Nephron (organoid): ENCODE data around the gene RERE.
"Not testable (repeated sequence)": the region's sequence is repeated elsewhere in the genome, so short reads cannot be mapped to it uniquely, and the experiment has no call there.

Source experiments
- H3K27ac Mint-ChIP-seq, 3 experiments: 2 replicates each; pipeline ENCODE4 v1.8.0; 2020; ENCODE audit warnings: mixed read lengths in 3 of 3, mild to moderate bottlenecking in 2 of 3, moderate library complexity in 1 of 3
- H3K27me3 Mint-ChIP-seq: 2 replicates; pipeline ENCODE4 v1.8.0; 2021; ENCODE audit warnings: low read depth, mild to moderate bottlenecking, moderate library complexity, mixed read lengths
- H3K36me3 Mint-ChIP-seq: 2 replicates; pipeline ENCODE4 v1.8.0; 2020; ENCODE audit warnings: low read depth, mixed read lengths
- H3K4me1 Mint-ChIP-seq: 2 replicates; pipeline ENCODE4 v1.8.0; 2020; ENCODE audit warnings: mixed read lengths
- H3K4me3 Mint-ChIP-seq, 3 experiments: 2 replicates each; pipeline ENCODE4 v1.8.0; 2020; ENCODE audit warnings: mild to moderate bottlenecking in 3 of 3, mixed read lengths in 3 of 3, moderate library complexity in 2 of 3
- H3K9me3 Mint-ChIP-seq: 2 replicates; pipeline ENCODE4 v1.8.0; 2020; ENCODE audit warnings: mixed read lengths
- TF ChIP-seq, protein P1 (sequence below), 3 experiments: fragments of 200-600 bp; sonication (generic); IDR thresholded peaks; one replicate each; pipeline ENCODE4 v1.5.0; 2021; ENCODE audit warnings: antibody characterized with exemption in 3 of 3; ENCODE audit not compliant: unreplicated experiment in 3 of 3

RERE gene

GRCh38 chr1:8835941-8836643, 18.7 kb upstream of the RERE start:
- TF ChIP-seq, protein P1, sequence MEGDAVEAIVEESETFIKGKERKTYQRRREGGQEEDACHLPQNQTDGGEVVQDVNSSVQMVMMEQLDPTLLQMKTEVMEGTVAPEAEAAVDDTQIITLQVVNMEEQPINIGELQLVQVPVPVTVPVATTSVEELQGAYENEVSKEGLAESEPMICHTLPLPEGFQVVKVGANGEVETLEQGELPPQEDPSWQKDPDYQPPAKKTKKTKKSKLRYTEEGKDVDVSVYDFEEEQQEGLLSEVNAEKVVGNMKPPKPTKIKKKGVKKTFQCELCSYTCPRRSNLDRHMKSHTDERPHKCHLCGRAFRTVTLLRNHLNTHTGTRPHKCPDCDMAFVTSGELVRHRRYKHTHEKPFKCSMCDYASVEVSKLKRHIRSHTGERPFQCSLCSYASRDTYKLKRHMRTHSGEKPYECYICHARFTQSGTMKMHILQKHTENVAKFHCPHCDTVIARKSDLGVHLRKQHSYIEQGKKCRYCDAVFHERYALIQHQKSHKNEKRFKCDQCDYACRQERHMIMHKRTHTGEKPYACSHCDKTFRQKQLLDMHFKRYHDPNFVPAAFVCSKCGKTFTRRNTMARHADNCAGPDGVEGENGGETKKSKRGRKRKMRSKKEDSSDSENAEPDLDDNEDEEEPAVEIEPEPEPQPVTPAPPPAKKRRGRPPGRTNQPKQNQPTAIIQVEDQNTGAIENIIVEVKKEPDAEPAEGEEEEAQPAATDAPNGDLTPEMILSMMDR (IDR thresholded peaks at IDR 0.05; ENCODE audit: unreplicated experiment in 3 of 3), result no peak
- H3K36me3 Mint-ChIP-seq, result no peaks in the 10 kb centered on the region

GRCh38 chr1:8831340-8831739, 13.9 kb upstream of the RERE start:
- Mint-ChIP-seq H3K27ac (peak overlapping the region in 1 of 3 experiments; percentile 37), H3K36me3 (no peaks in the 10 kb centered on the region), H3K4me3 (no peak overlapping the region), H3K9me3 (no peaks in the 10 kb centered on the region), H3K4me1 (peaks cover 15% of the 10 kb centered on the region), H3K27me3 (peaks cover 4% of the 10 kb centered on the region)
- TF ChIP-seq, protein P1 (IDR thresholded peaks at IDR 0.05; ENCODE audit: unreplicated experiment in 3 of 3), result peak; percentile 20 to 47 (median 47)

More at GRCh38 chr1:8835941-8836643, 18.7 kb upstream of the RERE start:
- peaks cover 5% of the 10 kb centered on the region for H3K9me3 Mint-ChIP-seq
- peak overlapping the region; percentile 7 to 16 (median 14) for H3K27ac Mint-ChIP-seq
- H3K4me1 Mint-ChIP-seq, result peaks cover 22% of the 10 kb centered on the region
- H3K27me3 Mint-ChIP-seq, result no peaks in the 10 kb centered on the region
- peak overlapping the region in 2 of 3 experiments; percentile 7 to 32 for H3K4me3 Mint-ChIP-seq

DNA sequence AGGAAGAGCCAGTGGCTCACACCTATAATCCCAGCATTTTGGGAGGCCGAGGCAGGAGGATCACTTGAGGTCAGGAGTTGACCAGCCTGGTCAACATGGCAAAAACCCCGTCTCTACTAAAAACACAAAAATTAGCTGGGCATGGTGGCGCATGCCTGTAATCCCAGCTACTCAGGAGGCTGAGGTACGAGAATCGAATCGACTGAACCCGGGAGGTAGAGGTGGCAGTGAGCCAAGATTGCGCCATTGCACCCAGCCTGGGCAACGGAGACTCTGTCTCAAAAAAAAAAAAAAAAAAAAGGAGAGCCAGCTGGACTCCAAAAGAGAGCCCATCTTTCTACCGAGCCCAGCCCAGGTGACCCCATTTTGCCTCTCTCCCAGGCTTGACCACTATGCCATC, 13.3 kb upstream of the RERE start:
- H3K4me3 Mint-ChIP-seq, H3K36me3 Mint-ChIP-seq, H3K27me3 Mint-ChIP-seq, H3K9me3 Mint-ChIP-seq: not testable (repeated sequence)
- H3K27ac Mint-ChIP-seq, result peak overlapping the region in 1 of 3 experiments; percentile 37
- peaks cover 14% of the 10 kb centered on the region for H3K4me1 Mint-ChIP-seq

GRCh38 chr1:8825985-8826481, 8.6 kb upstream of the RERE start:
- Mint-ChIP-seq H3K27ac (peak overlapping the region; percentile 54 to 93 (median 71)), H3K4me3 (peak overlapping the region in 1 of 3 experiments; percentile 35), H3K9me3 (no peaks in the 10 kb centered on the region), H3K27me3 (peaks cover 14% of the 10 kb centered on the region), H3K4me1 (peaks cover 41% of the 10 kb centered on the region), H3K36me3 (no peaks in the 10 kb centered on the region)
- TF ChIP-seq, protein P1 (IDR thresholded peaks at IDR 0.05; ENCODE audit: unreplicated experiment in 3 of 3), result no peak

GRCh38 chr1:8823295-8823664, 5.8 kb upstream of the RERE start:
- no peaks in the 10 kb centered on the region for H3K36me3 Mint-ChIP-seq
- H3K27ac Mint-ChIP-seq, result peak overlapping the region; percentile 93 to 99 (median 95)
- H3K9me3 Mint-ChIP-seq, result no peaks in the 10 kb centered on the region
- TF ChIP-seq, protein P1 (IDR thresholded peaks at IDR 0.05; ENCODE audit: unreplicated experiment in 3 of 3), result no peak
- H3K4me3 Mint-ChIP-seq, result peak overlapping the region in 2 of 3 experiments; percentile 34 to 38
- peaks cover 11% of the 10 kb centered on the region for H3K27me3 Mint-ChIP-seq
- H3K4me1 Mint-ChIP-seq, result peaks cover 41% of the 10 kb centered on the region

GRCh38 chr1:8822373-8823294, 5.2 kb upstream of the RERE start:
- Mint-ChIP-seq H3K4me1 (peaks cover 46% of the 10 kb centered on the region), H3K9me3 (no peaks in the 10 kb centered on the region), H3K4me3 (peak overlapping the region; percentile 25 to 70 (median 28)), H3K36me3 (no peaks in the 10 kb centered on the region), H3K27ac (peak overlapping the region; percentile 93 to 99 (median 95)), H3K27me3 (peaks cover 11% of the 10 kb centered on the region)
- TF ChIP-seq, protein P1 (IDR thresholded peaks at IDR 0.05; ENCODE audit: unreplicated experiment in 3 of 3), result no peak
